Prostate gland (tissue), 2 donors: ENCODE data around the gene PIM3. TPM values are rescaled to one million over a fixed set of nuclear protein-coding genes. Genes with fewer than 3 reads are reported as not detected.

Experiments
- DNase-seq: peaks from one replicate; pipeline ENCODE4 v3.0.0-alpha.2; 2019; ENCODE audit warnings: low spot score
- H3K27ac ChIP-seq, 2 donors: fragments of 200-600 bp; sonication (generic); 2 replicates each; pipeline ENCODE4 v1.5.1; 2017 to 2019
- H3K27me3 ChIP-seq: fragments of 200-600 bp; sonication (generic); replicated peaks from 2 replicates; pipeline ENCODE4 v1.5.1; 2019; ENCODE audit not compliant: insufficient read depth
- H3K36me3 ChIP-seq, 2 donors: fragments of 200-600 bp; sonication (generic); 1 replicate in 1 of 2; 2 replicates in 1 of 2; pipeline versions ENCODE4 v1.5.1 to v1.8.1; 2017 to 2019
- H3K4me1 ChIP-seq: fragments of 200-600 bp; sonication (generic); replicated peaks from 2 replicates; pipeline ENCODE4 v1.5.1; 2019
- H3K4me3 ChIP-seq, 2 donors: fragments of 200-600 bp; sonication (generic); 2 replicates each; pipeline ENCODE4 v1.5.1; 2017 to 2019
- H3K9me3 ChIP-seq: fragments of 200-600 bp; sonication (generic); 2 replicates; pipeline ENCODE4 v1.5.1; 2017
- CTCF ChIP-seq, 4 experiments: fragments of 200-600 bp in 2 of 4; fragments of 450-650 bp in 2 of 4; sonication (generic) in 2 of 4; IDR thresholded peaks; 1 replicate in 3 of 4; 2 replicates in 1 of 4; pipeline ENCODE4 v1.5.1; 2016 to 2019; ENCODE audit warnings: antibody characterized with exemption in 4 of 4, mild to moderate bottlenecking in 2 of 4, moderate library complexity in 2 of 4
- POLR2A ChIP-seq: fragments of 450-650 bp; IDR thresholded peaks from one replicate; pipeline ENCODE4 v1.6.1; 2016; ENCODE audit warnings: antibody characterized with exemption, mild to moderate bottlenecking
- POLR2AphosphoS5 ChIP-seq: sonication (generic); formaldehyde crosslinking; IDR thresholded peaks from one replicate; pipeline ENCODE4 v1.6.1; 2017; ENCODE audit warnings: antibody characterized with exemption
- WGBS: methylation state at CpG from one replicate; pipeline ENCODE4 v1.1.5; 2018; 5-methylcytosine and 5-hydroxymethylcytosine counted together
- intact Hi-C: fragments of 100-400 bp; cut with DNase I; formaldehyde crosslinking; loops from one replicate; pipeline ENCODE4 v1.14.2; 2022
- total RNA-seq, 2 donors: library from RNA; depleted of rRNA; stranded (reverse); fragments of >200 nt; gene quantifications; one replicate each; pipeline ENCODE4 v1.1.0, GENCODE V29; 2016

Gene PIM3
- total RNA-seq, 2 donors from 2014 or later, result 126 to 183 TPM

DNA sequence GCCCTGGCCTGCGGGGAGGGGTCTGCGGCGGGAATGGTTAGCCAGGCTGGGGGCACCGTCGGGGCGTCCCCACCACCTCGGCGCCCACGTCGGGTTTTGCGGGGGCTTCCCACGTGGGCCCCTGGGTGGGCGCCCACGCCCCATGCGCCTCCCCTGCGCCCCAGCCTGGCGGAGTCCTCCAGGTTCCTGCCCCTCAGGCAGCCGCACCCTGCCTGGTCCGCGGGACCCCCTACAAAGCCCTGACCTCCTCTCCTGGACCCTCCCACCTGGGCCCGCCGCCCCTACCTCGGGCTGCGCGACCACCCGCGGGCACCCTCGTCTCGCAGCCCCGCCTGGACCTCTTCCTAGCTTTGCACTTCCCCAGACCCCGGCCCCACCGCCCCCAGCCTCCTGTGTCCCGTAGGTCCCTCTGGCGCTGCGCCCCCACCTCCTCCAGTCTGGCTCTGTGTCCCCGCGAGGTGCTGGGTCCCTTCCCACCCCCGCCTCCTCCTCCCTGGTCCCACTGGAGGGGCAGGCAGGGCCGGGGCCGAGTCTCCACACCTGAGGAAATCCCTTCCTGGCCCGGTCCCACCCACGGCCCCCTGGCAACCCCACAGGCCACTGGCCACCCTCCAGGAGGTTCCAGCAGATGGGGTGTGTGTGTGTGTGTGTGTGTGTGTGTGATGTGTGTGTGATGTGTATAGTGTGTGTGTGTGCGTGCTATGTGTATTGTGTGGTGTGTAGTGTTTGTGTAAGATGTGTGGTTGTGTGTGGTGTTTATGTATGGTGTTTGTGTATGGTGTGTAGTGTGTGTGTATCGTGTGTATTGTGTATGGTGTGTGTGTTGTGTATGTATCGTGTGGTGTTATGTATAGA, 11.8 kb downstream of the PIM3 start:
- TF ChIP-seq CTCF (IDR thresholded peaks at IDR 0.05), result no peak
- TF ChIP-seq POLR2A, result no peak
- TF ChIP-seq POLR2AphosphoS5, result no peak
- no peaks in the 10 kb centered on the region for H3K27me3 ChIP-seq
- 43% methylated on average over 38 of the region's 45 CpGs for WGBS
- peaks cover 7% of the 10 kb centered on the region for H3K4me1 ChIP-seq
- no peaks in the 10 kb centered on the region for H3K9me3 ChIP-seq
- peak; percentile 13 for DNase-seq
- no peaks in the 10 kb centered on the region for H3K36me3 ChIP-seq
- no peak overlapping the region for H3K27ac ChIP-seq
- intact Hi-C loops, result no loop called here
- H3K4me3 ChIP-seq, result no peak overlapping the region

GRCh38 chr22:49973018-49973961, 12.7 kb downstream of the PIM3 start:
- H3K36me3 ChIP-seq, result no peaks in the 10 kb centered on the region
- DNase-seq, result no peak
- TF ChIP-seq POLR2A, result no peak
- no peak for TF ChIP-seq CTCF (IDR thresholded peaks at IDR 0.05)
- TF ChIP-seq POLR2AphosphoS5, result no peak
- H3K27me3 ChIP-seq, result no peaks in the 10 kb centered on the region
- WGBS, result 89% methylated on average over 5 of the region's 5 CpGs
- intact Hi-C loops, result no loop called here
- H3K4me1 ChIP-seq, result peaks cover 7% of the 10 kb centered on the region
- no peak overlapping the region for H3K27ac ChIP-seq
- no peak overlapping the region for H3K4me3 ChIP-seq
- no peaks in the 10 kb centered on the region for H3K9me3 ChIP-seq

DNA sequence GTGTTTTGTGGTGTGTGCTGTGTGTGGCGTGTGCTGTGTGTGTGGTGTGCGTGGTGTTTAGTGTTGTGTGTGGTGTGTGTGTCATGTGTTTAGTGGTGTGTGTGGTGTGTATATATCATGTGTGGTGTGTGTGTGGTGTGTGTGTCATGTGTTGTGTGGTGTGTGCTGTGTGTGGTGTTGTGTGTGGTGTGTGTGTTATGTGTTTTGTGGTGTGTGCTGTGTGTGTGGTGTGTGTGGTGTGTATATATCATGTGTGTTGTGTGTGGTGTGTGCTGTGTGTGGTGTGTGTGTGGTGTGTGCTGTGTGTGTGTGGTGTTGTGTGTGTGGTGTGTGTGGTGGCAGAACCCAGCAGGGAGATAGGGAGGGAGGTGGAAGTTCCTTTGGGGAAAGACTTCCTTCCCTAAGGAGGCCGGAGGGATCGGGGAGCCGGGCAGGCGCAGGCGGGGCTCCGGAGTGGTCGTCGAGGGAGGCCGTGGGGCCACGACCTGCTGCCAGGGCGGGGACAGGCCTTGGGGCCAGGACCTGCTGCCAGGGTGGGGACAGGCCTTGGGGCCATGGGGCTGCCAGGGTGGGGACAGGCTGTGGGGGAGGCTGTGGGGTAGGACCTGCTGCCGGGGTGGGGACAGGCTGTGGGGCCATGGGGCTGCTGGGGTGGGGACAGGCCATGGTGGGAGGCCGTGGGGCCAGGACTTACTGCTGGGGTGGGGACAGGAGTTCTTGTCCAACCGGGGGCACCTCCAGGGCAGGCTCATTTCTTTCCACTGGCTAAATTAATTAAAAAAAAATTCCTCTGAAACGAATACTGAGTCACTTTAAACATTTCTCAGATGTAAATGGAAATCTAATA, 15.2 kb downstream of the PIM3 start:
- TF ChIP-seq CTCF (IDR thresholded peaks at IDR 0.05) (no peak), POLR2A (no peak), POLR2AphosphoS5 (no peak)
- no peaks in the 10 kb centered on the region for H3K27me3 ChIP-seq
- no peak overlapping the region for H3K4me3 ChIP-seq
- H3K9me3 ChIP-seq, result no peaks in the 10 kb centered on the region
- no peak for DNase-seq
- no peak overlapping the region for H3K27ac ChIP-seq
- no peaks in the 10 kb centered on the region for H3K36me3 ChIP-seq
- 47% methylated on average over 17 of the region's 17 CpGs for WGBS
- intact Hi-C loops, result no loop called here
- H3K4me1 ChIP-seq, result peaks cover 7% of the 10 kb centered on the region

- TF ChIP-seq POLR2A, result no peak
- TF ChIP-seq CTCF (IDR thresholded peaks at IDR 0.05), result no peak
- TF ChIP-seq POLR2AphosphoS5, result no peak
- no peaks in the 10 kb centered on the region for H3K36me3 ChIP-seq
- peaks cover 4% of the 10 kb centered on the region for H3K4me1 ChIP-seq
- intact Hi-C loops, result no loop called here
- H3K27ac ChIP-seq, result no peak overlapping the region
- H3K27me3 ChIP-seq, result no peaks in the 10 kb centered on the region
- no peaks in the 10 kb centered on the region for H3K9me3 ChIP-seq
- no peak overlapping the region for H3K4me3 ChIP-seq
- 53% methylated on average over 15 of the region's 15 CpGs for WGBS
- DNase-seq, result no peak
Measured at GRCh38 chr22:49976439-49977175, 16.0 kb downstream of the PIM3 start.
